Hematopoietic multipotent progenitor cell treated with erythropoietin and hydrocortisone succinate and interleukin-3 and kit ligand, for 4 days (in vitro differentiated cells): Measurements from ENCODE around the gene HOXB7.

Experiments
- DNase-seq: peaks from one replicate; pipeline ENCODE4 v3.0.0-alpha.2; 2015

The HOXB7 gene

GRCh38 chr17:48565022-48565554 lies 45.7 kb downstream of the HOXB7 start:
- DNase-seq: no peak

GRCh38 chr17:48564188-48565021 lies 46.4 kb downstream of the HOXB7 start:
- DNase-seq: no peak

GRCh38 chr17:48563867-48564187 lies 47.0 kb downstream of the HOXB7 start:
- DNase-seq: no peak

- no peak for DNase-seq
These were observed 47.4 kb downstream of the HOXB7 start for GRCh38 chr17:48563385-48563838.

DNA sequence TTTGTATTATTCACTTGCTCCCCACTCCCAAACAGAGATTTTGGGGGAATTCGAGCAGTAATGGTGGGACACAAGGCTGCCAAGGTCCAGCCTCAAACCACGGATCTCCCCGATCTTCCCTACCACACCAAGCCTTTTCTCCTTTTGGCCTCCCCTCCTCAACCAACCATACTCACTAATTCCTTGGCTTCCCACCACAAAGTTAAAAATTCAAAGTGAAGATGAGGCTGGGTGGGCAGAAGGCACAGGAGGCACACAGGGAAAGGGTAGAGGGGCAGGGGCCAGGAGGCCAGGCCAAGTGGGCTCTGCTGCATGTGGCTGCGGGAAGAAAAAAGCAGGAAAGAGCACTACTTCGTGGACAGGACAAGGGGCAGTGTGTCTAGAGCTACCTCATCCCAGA lies 47.9 kb downstream of the HOXB7 start:
- no peak for DNase-seq

DNA sequence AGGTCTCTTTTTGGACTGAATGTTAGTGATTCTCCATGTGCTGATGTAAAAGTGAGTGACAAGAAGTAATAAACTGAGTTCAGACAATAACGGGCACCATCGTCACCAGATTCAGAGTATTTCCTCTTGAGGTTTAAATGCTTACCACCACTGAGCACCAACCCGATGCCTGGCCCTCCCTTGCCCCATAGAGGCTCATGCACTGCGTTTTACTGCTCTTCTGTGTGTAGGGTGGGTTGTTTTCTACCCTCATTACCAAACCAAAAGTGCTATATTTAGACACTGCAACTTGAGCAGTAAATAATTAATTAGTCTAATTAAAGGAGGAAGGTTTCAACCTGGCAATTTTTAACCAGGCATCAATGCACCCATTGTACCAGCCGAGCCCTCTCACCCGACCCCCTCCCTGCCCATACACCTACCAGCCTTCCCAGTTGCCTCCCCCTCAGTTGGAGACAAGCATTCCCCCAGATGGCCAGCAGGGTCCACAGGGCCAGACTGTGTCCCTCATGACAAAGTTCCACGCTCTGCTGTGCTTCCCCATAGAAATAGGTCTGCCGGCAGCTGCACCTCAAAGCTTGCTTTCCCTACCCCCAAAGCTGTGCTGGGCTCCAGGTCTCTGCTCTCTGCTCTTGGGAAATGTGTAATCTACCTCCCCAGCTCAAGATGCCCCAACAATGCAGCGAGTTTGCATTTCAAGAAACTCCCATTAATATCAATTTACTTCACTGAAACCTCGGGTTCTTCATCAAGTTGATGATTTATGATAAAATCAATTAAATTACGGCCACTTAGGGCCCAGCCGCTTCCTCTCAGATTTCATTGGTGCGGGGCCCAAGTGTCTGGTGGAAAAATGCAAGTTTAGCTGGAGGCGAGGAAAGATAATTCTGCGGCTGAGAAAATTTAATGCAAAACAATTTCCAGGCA lies 48.7 kb downstream of the HOXB7 start:
- peak; percentile 62 for DNase-seq

DNA sequence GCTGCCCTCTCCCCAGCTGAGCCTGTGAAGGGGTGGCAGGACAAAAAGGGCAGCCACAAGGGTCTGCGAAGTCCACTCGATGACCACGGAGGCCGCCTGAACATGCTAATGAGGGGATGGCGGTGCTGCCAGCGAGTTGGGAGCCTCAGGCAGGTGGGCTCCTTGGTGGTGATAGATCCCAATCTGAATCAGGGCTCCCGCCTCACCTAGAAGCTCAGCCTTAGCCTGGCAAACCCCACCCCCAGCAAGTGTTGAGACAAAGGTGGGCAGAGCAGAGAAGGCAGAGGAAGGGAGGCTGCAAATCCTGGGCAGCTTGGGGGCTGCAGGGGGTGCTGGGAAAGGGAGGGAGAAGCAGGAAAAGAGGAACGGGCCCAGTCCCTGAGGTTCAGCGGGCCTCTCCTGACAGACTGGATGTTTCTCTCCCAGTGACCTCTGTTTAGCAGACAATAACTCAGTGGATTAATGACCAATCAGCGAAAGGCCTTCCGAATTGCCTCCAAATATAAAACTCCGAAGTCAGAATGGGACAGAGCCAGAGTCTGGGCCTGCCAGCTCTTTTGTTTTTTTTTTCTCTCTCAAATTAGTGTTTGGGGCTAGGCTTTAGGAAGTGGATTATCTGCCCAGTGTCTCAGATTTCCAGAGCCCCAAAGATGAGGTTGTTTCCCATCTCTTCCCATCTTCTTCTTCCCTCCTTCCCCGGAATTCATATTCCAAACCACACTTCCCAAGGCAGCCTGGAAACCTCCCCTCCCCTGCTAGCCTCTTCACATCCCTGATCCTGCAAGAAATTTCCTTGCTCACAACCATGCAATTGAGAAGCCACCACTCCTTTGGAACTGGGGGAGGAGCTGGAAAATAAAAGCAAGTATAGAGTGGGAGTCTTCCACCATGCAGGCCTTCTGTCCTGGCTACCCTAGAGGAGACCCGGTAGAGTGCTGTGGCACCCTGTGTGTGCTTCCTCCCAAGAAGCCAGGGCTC lies 50.7 kb downstream of the HOXB7 start:
- no peak for DNase-seq

DNA sequence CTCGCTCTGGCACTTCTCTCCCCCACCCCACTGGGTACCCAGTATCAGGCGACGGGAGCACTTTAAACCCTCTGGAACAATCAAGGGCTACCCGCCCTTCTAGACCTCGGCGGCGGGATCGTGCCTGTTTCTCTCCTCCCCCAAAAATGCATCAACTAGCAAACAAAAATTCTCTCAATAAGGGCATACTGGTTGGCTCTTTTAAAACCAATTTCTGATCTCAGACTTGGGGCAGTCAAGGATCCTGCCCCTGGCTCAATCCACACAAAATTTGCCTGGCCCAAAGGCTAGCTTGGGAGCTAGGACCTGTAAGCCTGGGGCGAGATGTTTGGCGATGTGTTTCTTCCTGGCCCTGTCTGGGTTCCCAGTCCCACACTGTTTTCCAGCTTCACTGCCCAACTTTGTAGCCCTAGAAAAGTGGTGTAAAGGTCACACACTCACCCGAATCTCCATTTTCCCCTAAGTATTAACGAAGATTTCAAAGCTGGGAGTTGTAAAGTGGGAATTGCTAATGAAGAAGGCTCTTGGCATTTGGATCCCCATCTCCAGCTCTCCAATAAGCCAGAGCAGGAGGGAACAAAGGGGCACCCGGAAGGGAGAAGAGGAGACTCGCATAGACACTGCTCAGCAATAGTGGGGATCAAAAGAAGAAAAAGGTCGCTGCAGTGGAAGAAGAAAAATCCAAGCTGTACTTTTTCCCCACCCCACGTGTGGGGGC lies 51.5 kb downstream of the HOXB7 start:
- no peak for DNase-seq

DNA sequence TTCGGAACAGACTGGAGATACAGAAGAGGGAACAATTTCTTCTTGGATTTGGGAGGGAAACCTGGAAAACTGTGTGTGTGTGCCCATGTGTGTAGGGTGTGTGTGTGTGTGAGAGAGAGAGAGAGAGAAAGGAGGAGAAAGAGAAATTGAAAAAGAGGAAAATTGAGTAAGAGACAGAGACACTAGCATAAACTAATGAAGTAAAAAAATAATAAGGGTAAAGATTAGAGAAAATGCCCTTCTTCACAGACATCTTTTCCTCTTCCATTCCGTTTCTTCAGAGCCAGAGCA lies 52.0 kb downstream of the HOXB7 start:
- no peak for DNase-seq

DNA sequence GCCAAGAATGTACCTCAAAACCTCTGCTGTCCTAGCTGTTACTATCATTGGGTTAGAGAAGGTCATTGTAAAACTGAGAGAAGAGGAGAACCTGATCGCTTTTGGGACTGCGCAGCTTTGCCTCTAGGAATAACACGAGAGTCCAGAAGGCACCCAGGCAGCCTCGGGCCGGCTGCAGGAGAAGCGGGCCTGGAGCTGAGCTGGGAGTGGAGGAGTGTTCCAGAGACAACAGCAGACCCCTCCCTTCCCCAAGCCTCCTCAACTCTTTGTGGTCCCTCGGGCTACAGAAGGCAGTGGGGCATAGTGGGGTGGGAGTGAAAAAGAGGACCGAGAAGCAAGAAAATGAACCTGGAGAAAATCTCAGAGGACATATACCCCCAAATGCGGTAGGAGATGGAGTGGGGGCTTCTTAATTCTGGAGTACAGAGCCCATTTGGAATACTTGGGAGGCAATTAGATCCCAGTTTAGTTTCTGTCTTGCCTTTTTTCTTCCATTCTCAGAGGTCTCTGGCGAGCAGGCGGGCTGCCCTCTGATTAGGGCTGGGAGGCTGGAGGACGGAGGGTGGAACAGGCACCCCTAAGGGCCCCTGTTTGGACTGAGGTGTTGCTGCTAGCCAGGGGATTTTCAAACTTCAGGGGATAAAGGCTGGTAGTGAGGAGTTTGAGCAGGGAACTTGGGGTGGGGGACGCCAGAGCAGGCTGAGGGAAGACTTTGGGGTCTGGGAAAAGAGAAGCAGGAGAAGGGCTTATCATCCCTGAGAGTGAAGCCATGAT lies 52.6 kb downstream of the HOXB7 start:
- DNase-seq: no peak
